SK-N-MC (cell line): ENCODE data around the gene HDX.

Experiments
- EZH2 ChIP-seq: fragments of 200-600 bp; sonication (generic); IDR thresholded peaks from one replicate; pipeline ENCODE4 v1.6.1; 2017; ENCODE audit warnings: antibody characterized with exemption
- POLR2AphosphoS5 ChIP-seq: IDR thresholded peaks from 2 replicates; pipeline ENCODE4 v1.6.1; 2012; ENCODE audit warnings: mild to moderate bottlenecking, low read depth, low read length, borderline replicate concordance

DNA sequence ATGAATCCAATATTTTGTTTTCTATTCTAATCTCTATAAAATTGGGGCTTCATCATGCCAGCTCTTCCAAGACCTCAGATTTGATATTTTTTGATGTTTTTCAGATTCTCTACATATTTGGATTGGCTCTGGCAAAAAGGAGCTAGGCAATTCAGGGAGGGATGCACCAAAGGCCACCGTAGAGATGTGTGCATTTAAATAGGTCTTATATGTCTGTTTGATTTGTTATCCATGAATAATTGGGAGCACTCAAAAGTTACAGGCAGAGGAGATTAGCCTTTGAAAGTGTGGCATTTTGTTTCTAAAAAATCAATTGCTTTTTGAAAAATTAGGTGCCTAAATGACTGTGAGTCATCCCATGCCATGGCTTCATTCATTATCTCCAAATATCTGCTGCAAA is 167.1 kb downstream of the HDX start:
- TF ChIP-seq EZH2 (no peak), POLR2AphosphoS5 (no peak)
